ENCODE measurements around the gene NSD1.
A peak's percentile ranks its signal among the peaks of the same experiment; 100 is the strongest.

NSD1 gene
- 189 to 271 (median 248) reads per million in 3 experiments for total RNA-seq

GRCh38 chr5:177133096-177133852 is at the start of gene NSD1:
Gene NSD1, plus strand, starts transcription at chr5:177133773. Its CDS starts 1,331 bp downstream, at chr5:177135104.
- peak; percentile 88 for DNase-seq

GRCh38 chr5:177084175-177084574 is 49.4 kb upstream of the NSD1 start:
- no peak for DNase-seq

GRCh38 chr5:177085985-177086653 is 47.5 kb upstream of the NSD1 start:
- DNase-seq = no peak

GRCh38 chr5:177086654-177087397 is 46.7 kb upstream of the NSD1 start, which contains the start of gene FGFR4:
Gene FGFR4, plus strand, starts transcription at chr5:177086915. Its CDS starts 2,688 bp downstream, at chr5:177089603.
- DNase-seq = peak; percentile 66

- no peak for DNase-seq
These were observed 46.1 kb upstream of the NSD1 start for GRCh38 chr5:177087398-177088005.

GRCh38 chr5:177089127-177089526 is 44.4 kb upstream of the NSD1 start:
- DNase-seq = no peak

GRCh38 chr5:177089825-177090641 is 43.5 kb upstream of the NSD1 start:
- no peak for DNase-seq

GRCh38 chr5:177090813-177091212 is 42.8 kb upstream of the NSD1 start:
- no peak for DNase-seq

GRCh38 chr5:177091232-177091631 is 42.3 kb upstream of the NSD1 start:
- DNase-seq = no peak

GRCh38 chr5:177092178-177093081 is 41.1 kb upstream of the NSD1 start:
- no peak for DNase-seq

- DNase-seq = no peak
These were observed 40.4 kb upstream of the NSD1 start for GRCh38 chr5:177093082-177093712.

- no peak for DNase-seq
These were observed 39.8 kb upstream of the NSD1 start for GRCh38 chr5:177093803-177094202.

- no peak for DNase-seq
These were observed 39.1 kb upstream of the NSD1 start for GRCh38 chr5:177094224-177095087.

- no peak for DNase-seq
These were observed 38.4 kb upstream of the NSD1 start for GRCh38 chr5:177095088-177095669.

- no peak for DNase-seq
These were observed 37.2 kb upstream of the NSD1 start for GRCh38 chr5:177096162-177097015.

- DNase-seq = no peak
These were observed 36.3 kb upstream of the NSD1 start for GRCh38 chr5:177097016-177097985.

GRCh38 chr5:177098120-177098469 is 35.5 kb upstream of the NSD1 start:
- DNase-seq = no peak
